Motor neuron (in vitro differentiated cells): ENCODE data around the gene FUOM. TPM values are rescaled to one million over a fixed set of nuclear protein-coding genes. Genes with fewer than 3 reads are reported as not detected.
"Not testable (repeated sequence)": the region's sequence is repeated elsewhere in the genome, so short reads cannot be mapped to it uniquely, and the experiment has no call there.

Experiments
- ATAC-seq, 8 experiments: fragments of 200-7000 bp; cut with Tn5 transposase; replicated peaks in 6 of 8; 2 replicates each; pipeline ENCODE4 v1.8.0; 2021; ENCODE audit warnings: mild to moderate bottlenecking in 8 of 8, moderate library complexity in 8 of 8
- H3K27ac ChIP-seq, 2 donors: fragments of 250-450 bp; sonication (Bioruptor Pico); 2 replicates each; pipeline ENCODE4 v1.9.0; 2021; ENCODE audit warnings: antibody characterized with exemption in 2 of 2, mild to moderate bottlenecking in 2 of 2, moderate library complexity in 1 of 2
- H3K4me1 ChIP-seq, 2 donors: fragments of 250-450 bp; sonication (Bioruptor Pico); replicated peaks in 1 of 2; 2 replicates each; pipeline ENCODE4 v1.6.1; 2021; ENCODE audit warnings: antibody characterized with exemption in 2 of 2, mild to moderate bottlenecking in 2 of 2, moderate library complexity in 1 of 2
- H3K4me3 ChIP-seq, 5 donors: fragments of 250-450 bp; sonication (Bioruptor Pico); 2 replicates each; pipeline ENCODE4 v1.9.0; 2021; ENCODE audit warnings: antibody characterized with exemption in 5 of 5, mild to moderate bottlenecking in 5 of 5, moderate library complexity in 4 of 5
- WGBS, 10 experiments: fragments of 450-650 bp; shearing (Covaris generic); methylation state at CpG; one replicate each; pipeline ENCODE4 v1.0.0; 2022; 5-methylcytosine and 5-hydroxymethylcytosine counted together
- in situ Hi-C, 9 experiments: fragments of 400-800 bp; cut with MboI; loops; one replicate each; pipeline ENCODE4 v1.15.0; 2021; ENCODE audit warnings: low sequenced_read_pairs in 9 of 9, low pct_unique_long_range_greater_than_20kb in 2 of 9; ENCODE audit not compliant: unreplicated experiment in 9 of 9
- total RNA-seq, 8 experiments: library from RNA; unstranded; fragments of 300-600 nt; gene quantifications; 2 replicates each; pipeline versions ENCODE4 v1.2.3 to v1.2.4, GENCODE V29; 2022

FUOM gene
- total RNA-seq, 8 experiments from 2014 or later: 3.3 to 50.5 (median 14.4) TPM

DNA sequence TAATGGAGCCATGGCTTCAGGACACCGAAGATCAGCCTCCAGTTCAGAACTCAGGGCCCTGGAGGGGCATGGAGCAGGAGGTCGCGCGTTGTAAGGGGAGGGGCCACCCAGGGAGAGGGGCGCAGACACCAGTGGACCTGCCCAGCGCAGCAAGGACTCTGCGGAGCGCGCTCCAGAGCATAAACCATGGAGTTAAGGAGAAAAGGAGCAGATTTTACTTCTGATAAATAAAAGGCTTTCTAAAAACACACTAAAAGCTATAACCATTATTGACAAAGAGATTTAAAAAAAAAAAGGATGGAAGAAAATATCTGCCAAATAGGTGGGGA, 31.6 kb downstream of the FUOM start:
- ATAC-seq: no peak
- Histone ChIP-seq H3K4me1 (peaks cover 17 to 20% of the 10 kb centered on the region in 2 donors), H3K27ac (peak overlapping the region; percentile 81 to 92), H3K4me3 (peak overlapping the region; percentile 39 to 73 (median 51))
- WGBS, 10 experiments: 20 to 96% (median 60%) methylated on average over 2 to 4 of the region's 9 CpGs; no CpG with 5 or more reads in 6 of the 10 experiments
- in situ Hi-C loops: no loop called here

DNA sequence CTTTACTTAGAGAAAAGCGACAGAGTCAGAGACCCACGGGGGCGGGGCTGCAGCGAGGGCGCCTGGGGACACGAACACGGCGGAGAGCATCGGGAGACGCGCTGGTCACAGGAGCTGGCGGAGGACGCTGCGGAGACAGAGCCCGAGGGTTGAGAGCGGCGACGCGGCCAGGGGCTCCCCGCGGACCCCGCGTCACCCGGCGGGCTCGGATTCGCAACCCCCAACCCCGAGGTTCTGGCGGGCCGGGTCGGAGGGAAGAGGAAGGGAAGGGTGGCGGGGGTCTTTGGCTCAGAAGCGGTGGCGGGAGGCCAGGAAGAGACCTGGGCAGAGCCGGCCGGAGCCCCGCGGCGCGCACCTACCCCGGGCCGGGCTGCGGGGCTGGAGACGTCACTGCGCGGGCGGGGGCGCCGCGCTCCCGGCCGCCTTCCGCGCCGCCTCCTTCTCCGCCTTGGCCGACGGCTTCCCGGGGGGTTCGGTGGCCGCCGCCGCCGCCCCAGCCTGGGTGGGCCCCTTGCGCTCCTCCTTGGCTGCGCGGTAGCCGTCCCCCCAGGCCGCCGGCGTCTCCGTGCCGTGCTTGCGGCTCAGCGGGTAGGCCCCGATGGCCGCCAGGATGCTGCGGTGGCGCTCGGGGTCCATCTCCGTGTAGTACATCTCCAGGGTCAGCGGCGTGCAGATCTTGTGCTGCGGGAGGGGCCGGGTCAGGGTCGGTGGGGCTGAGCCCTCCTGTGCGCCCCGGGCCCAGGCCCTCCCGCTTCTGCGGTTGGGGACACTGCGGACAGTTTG, 32.2 kb downstream of the FUOM start:
- 0% methylated on average over 1 of the region's 91 CpGs; no CpG with 5 or more reads in 9 of the 10 experiments for WGBS, 10 experiments
- peak overlapping the region; percentile 39 to 73 (median 51) for H3K4me3 ChIP-seq
- peak in 7 of 8 experiments; percentile 2 to 44 (median 41) for ATAC-seq
- peaks cover 17 to 20% of the 10 kb centered on the region in 2 donors for H3K4me1 ChIP-seq
- H3K27ac ChIP-seq: peak overlapping the region; percentile 81 to 92
- in situ Hi-C loops: no loop called here

DNA sequence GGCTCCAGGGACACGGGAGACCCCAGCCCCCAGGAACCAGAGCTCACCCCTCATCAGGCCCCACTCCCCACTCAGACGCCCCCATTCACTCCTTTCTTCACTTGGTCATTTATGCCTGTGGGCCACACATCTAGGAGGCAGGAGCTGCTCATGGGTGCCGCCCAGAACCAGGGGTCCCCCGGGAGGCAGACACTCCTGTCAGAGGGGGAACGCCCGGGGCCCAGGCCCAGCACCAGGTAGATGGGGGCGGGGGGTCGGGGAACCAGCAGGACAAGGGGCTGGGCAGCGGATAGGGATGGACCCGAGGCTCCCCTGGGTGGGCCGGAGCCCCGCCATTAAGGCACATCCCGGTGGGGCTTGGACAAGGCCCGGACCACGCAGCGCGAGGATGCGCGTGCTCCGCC, 33.0 kb downstream of the FUOM start:
- ATAC-seq: peak in 6 of 8 experiments; percentile 4 to 43 (median 31)
- Histone ChIP-seq H3K4me1 (peaks cover 16 to 20% of the 10 kb centered on the region in 2 donors), H3K4me3 (peak overlapping the region; percentile 39 to 73 (median 51)), H3K27ac (peak overlapping the region; percentile 81 to 92)
- no CpG with 5 or more reads among the region's 20 CpGs for WGBS, 10 experiments
- in situ Hi-C loops: no loop called here

DNA sequence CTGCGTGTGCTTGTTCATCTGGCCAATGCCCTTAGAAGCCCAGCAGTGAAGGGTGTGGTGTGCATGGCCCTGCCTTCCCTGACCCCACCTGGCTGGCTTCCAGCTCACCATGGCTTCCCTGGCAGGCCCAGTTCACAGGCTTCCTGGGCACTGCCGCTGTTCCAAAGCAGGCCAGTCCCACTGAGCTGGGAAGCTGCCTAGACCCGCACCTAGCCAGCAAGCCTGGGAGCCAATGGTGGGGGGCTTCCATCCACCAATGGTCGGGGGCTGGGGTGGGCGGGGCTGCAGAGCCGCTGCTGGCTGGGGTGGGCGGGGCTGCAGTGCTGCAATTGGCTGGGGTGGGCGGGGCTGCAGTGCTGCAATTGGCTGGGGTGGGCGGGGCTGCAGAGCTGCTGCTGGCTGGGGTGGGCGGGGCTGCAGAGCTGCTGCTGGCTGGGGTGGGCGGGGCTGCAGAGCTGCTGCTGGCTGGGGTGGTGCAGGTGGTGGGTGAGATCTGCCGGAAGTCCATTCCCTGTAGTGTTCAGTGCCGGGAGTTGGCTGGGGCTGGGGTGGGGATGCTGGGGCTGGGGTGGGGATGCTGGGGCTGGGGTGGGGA, 33.5 kb downstream of the FUOM start:
- peak overlapping the region; percentile 39 to 73 (median 51) for H3K4me3 ChIP-seq
- H3K4me1 ChIP-seq: peaks cover 11 to 18% of the 10 kb centered on the region in 2 donors
- peak; percentile 71 to 84 (median 80) for ATAC-seq
- in situ Hi-C loops: no loop called here
- no CpG with 5 or more reads among the region's 13 CpGs for WGBS, 10 experiments
- peak overlapping the region; percentile 81 to 92 for H3K27ac ChIP-seq

DNA sequence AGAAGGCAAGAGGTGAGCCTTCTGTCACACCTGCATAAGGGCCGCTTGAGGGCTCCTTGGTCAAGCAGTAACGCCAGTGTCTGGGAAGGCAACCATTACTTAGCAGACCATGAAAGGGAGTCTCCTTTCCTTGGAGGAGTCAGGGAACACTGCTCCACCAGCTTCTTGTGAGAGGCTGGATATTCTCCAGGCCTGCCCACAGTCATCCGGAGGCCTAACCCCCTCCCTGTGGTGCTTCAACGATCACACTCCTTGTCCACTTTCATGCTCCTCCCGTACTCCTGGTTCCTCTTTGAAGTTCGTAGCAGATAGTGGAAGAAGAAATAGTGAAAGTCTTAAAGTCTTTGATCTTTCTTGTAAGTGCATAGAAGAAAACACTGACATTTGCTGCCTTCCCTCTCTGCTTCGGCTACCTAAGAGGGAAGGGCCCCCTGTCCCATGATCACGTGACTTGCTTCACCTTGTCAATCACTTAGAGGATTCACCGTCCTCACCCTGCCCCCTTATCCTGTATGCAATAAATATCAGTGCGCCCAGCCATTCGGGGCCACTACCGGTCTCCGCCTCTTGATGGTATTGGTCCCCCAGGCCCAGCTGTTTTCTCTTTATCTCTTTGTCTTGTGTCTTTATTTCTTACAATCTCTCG, 35.6 kb downstream of the FUOM start:
- in situ Hi-C loops, ATAC-seq, H3K4me3 ChIP-seq, H3K27ac ChIP-seq: not testable (repeated sequence)
- peaks cover 15 to 18% of the 10 kb centered on the region in 2 donors for H3K4me1 ChIP-seq
- no CpG with 5 or more reads among the region's 14 CpGs for WGBS, 10 experiments

DNA sequence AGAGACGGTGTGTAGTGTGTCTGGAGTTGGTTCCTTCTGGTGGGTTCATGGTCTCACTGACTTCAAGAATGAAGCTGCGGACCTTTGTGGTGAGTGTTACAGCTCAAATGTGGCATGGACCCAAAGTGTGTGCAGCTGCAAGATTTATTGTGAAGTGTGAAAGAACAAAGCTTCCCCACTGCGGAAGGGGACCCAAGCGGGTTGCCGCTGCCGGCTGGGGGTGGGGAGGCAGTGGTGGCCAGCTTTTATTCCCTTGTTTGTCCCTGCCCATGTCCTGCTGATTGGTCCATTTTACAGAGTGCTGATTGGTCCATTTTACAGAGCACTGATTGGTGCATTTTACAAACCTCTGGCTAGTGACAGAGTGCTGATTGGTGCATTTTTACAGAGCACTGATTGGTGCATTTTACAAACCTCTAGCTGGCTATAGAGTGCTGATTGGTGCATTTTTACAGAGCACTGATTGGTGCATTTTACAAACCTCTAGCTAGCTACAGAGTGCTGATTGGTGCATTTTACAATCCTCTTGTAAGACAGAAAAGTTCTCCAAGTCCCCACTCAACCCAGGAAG, 36.9 kb downstream of the FUOM start:
- H3K4me3 ChIP-seq, H3K27ac ChIP-seq, in situ Hi-C loops, ATAC-seq: not testable (repeated sequence)
- H3K4me1 ChIP-seq: peaks cover 9 to 15% of the 10 kb centered on the region in 2 donors
- WGBS, 10 experiments: 82 to 100% (median 92%) methylated on average over 1 to 6 of the region's 6 CpGs; no CpG with 5 or more reads in 6 of the 10 experiments

DNA sequence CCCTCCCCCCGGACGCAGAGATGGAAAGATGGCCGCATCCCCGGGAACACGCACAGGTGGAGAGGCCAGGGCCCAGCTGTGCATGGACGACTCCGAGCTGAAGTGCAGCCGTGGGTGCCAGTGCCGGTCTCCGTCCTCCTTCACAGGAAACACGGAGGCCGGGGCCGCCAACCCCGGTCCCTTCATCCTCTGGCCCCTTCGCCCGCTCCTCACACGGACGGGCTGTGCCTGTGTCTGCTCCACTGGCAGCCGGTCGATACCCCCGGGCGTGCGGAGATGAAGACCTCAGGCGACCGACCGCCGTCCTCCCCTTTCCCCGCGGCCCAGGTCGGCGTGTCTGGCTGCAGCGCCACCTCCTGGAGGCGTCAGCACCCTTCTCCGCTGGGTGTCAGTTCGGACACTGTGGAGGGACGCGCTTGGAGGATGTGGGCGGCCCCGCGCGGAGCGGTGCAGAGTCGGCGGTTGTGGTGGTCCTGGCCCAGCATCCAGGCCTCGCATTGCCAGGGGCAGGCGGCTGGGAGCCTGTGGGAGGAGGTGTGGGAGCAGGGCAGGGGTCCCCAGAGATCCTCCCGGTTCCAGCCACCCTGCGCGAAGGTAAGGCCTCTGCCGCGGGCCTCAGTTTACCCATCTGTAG, 39.2 kb downstream of the FUOM start:
- 20 to 40% methylated on average over 10 to 18 of the region's 51 CpGs; no CpG with 5 or more reads in 8 of the 10 experiments for WGBS, 10 experiments
- in situ Hi-C loops: no loop called here
- ATAC-seq: peak; percentile 81 to 96 (median 88)
- peaks cover 14 to 16% of the 10 kb centered on the region in 2 donors for H3K4me1 ChIP-seq
- peak overlapping the region; percentile 73 to 81 for H3K27ac ChIP-seq
- peak overlapping the region; percentile 41 to 70 (median 56) for H3K4me3 ChIP-seq

DNA sequence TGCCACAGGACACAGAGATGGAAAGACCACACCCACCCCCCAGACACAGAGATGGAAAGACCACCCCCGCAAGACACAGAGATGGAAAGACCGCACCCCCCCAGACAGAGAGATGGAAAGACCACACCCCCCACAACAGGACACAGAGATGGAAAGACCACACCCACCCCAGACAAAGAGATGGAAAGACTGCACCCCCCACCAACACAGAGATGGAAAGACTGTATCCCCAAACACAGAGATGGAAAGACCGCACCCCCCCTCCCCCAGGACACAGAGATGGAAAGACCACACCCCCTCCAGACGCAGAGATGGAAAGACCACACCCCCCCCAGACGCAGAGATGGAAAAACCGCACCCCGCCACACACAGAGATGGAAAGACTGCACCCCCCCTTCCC, 41.1 kb downstream of the FUOM start:
- ATAC-seq: no peak
- in situ Hi-C loops: no loop called here
- Histone ChIP-seq H3K4me1 (peaks cover 15 to 16% of the 10 kb centered on the region in 2 donors), H3K4me3 (no peak overlapping the region), H3K27ac (no peak overlapping the region)
- no CpG with 5 or more reads among the region's 7 CpGs for WGBS, 10 experiments

DNA sequence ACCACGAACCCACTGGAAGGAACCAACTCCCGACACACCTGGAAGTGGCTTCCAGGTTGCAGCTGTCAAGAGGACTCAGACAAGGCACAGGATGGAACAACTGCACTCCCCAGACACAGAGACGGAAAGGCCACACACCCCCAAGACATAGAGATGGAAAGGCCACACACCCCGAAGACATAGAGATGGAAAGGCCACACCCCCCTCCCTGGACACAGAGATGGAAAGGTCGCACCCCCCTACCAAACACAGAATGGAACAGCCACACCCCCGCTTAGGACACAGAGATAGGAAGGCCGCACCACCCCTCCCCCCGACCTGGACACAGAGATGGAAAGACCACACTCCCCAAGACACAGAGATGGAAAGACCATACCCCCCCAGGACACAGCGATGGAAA, 41.6 kb downstream of the FUOM start:
- ATAC-seq: no peak
- in situ Hi-C loops: no loop called here
- WGBS, 10 experiments: 60 to 90% methylated on average over 1 to 3 of the region's 9 CpGs; no CpG with 5 or more reads in 8 of the 10 experiments

DNA sequence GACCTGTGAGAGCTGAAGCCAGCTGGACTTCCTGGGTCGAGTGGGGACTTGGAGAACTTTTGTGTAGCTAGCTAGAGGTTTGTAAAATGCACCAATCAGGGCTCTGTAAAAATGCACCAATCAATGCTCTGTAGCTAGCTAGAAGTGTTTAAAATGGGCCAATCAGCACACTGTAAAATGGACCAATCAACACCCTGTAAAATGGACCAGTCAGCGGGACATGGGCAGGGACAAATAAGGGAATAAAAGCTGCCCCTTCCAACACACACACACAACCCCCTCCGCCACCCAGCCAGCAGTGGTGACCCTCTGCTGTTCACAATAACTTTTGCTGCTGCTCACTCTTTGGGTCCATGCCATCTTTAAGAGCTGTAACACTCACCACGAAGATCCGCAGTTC, 42.0 kb downstream of the FUOM start:
- WGBS, 10 experiments: 50 to 100% (median 85%) methylated on average over 1 to 5 of the region's 5 CpGs; no CpG with 5 or more reads in 4 of the 10 experiments
- peaks cover 15 to 16% of the 10 kb centered on the region in 2 donors for H3K4me1 ChIP-seq
- ATAC-seq: peak in 2 of 8 experiments; percentile 7 to 21
- no peak overlapping the region for H3K27ac ChIP-seq
- H3K4me3 ChIP-seq: no peak overlapping the region
- in situ Hi-C loops: no loop called here

More for the DNA sequence above, 41.6 kb downstream of the FUOM start:
- H3K27ac ChIP-seq: no peak overlapping the region
- H3K4me1 ChIP-seq: peaks cover 15 to 16% of the 10 kb centered on the region in 2 donors
- H3K4me3 ChIP-seq: no peak overlapping the region

DNA sequence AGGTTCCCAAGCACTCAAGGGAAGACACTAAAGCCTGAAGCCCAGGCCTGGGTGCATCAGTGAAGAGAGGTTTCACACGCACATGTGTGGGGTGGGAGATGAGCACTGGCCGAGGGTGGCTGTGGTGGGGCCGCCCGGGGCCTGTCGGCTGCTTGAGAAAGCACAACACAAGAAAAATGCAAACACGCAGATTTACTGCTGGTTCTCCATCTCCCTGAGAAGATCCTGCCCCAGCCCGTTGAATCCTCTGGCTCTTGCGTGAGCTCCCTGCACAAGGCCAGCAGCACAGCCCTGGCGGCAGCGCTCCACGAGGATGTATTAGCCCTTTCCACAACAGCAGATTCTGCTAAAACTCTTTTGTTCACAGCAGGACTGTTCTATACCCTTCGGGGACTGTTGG, 42.9 kb downstream of the FUOM start:
- peak overlapping the region; percentile 66 to 71 for H3K27ac ChIP-seq
- ATAC-seq: no peak
- peaks cover 15 to 16% of the 10 kb centered on the region in 2 donors for H3K4me1 ChIP-seq
- 36 to 90% (median 78%) methylated on average over 1 to 12 of the region's 12 CpGs; no CpG with 5 or more reads in 1 of the 10 experiments for WGBS, 10 experiments
- in situ Hi-C loops: no loop called here
- no peak overlapping the region for H3K4me3 ChIP-seq

DNA sequence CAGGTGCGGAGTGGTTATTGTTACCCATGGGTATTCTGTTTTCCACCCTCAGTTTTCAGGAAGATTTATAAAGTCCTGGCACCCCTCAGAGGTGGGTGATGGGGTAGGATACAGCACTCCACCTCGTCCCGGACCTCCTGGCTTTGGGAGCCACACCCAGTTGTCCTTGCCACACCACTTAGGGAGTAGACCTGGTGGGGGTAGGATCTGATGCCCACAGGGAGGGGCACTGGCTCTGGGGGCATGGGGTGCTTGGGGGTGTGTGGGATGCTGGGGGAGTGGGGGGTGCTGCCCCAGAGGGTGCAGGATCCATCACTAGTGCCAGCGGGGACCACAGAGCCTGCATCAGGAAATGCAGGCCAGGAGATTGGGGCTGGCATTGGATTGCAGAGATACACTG, 44.6 kb downstream of the FUOM start:
- 83 to 100% (median 100%) methylated on average over 1 of the region's 4 CpGs; no CpG with 5 or more reads in 7 of the 10 experiments for WGBS, 10 experiments
- in situ Hi-C loops: no loop called here
- Histone ChIP-seq H3K27ac (no peak overlapping the region), H3K4me1 (peaks cover 15 to 17% of the 10 kb centered on the region in 2 donors), H3K4me3 (no peak overlapping the region)
- ATAC-seq: no peak
